Activated CD4-positive, alpha-beta T cell treated with anti-CD3 and anti-CD28 coated beads for 4 hours (primary cell): ENCODE measurements around the gene GID8.
A peak's percentile ranks its signal among the peaks of the same experiment; 100 is the strongest.

ENCODE experiments used
- DNase-seq, 2 donors: peaks; one replicate each; pipeline ENCODE4 v3.0.0-alpha.2; 2020

Gene GID8

GRCh38 chr20:62905536-62906117 lies 32.3 kb upstream of the GID8 start:
- DNase-seq: no peak

- DNase-seq: no peak
Measured at GRCh38 chr20:62906209-62906608, 31.7 kb upstream of the GID8 start.

- no peak for DNase-seq
Measured at GRCh38 chr20:62906647-62907375, 31.1 kb upstream of the GID8 start.

- DNase-seq: no peak
Measured at GRCh38 chr20:62907384-62908317, 30.3 kb upstream of the GID8 start.

- no peak for DNase-seq
Measured at GRCh38 chr20:62908971-62909791, 28.8 kb upstream of the GID8 start.

GRCh38 chr20:62910217-62910766 lies 27.7 kb upstream of the GID8 start:
- DNase-seq: no peak

GRCh38 chr20:62910777-62911497 lies 27.0 kb upstream of the GID8 start:
- no peak for DNase-seq

GRCh38 chr20:62911701-62912280 lies 26.2 kb upstream of the GID8 start:
- no peak for DNase-seq

GRCh38 chr20:62913043-62913630 lies 24.8 kb upstream of the GID8 start:
- no peak for DNase-seq

GRCh38 chr20:62914436-62914835 lies 23.5 kb upstream of the GID8 start:
- no peak for DNase-seq

- DNase-seq: no peak
Measured at GRCh38 chr20:62914970-62915457, 22.9 kb upstream of the GID8 start.

GRCh38 chr20:62916703-62917476 lies 21.1 kb upstream of the GID8 start:
- no peak for DNase-seq

GRCh38 chr20:62917720-62918119 lies 20.2 kb upstream of the GID8 start:
- DNase-seq: no peak

- no peak for DNase-seq
Measured at GRCh38 chr20:62918147-62918546, 19.8 kb upstream of the GID8 start.

- peak; percentile 31 to 43 for DNase-seq
Measured at GRCh38 chr20:62918831-62919230, 19.1 kb upstream of the GID8 start.

GRCh38 chr20:62920039-62920645 lies 17.8 kb upstream of the GID8 start:
- DNase-seq: no peak

GRCh38 chr20:62921119-62921687 lies 16.7 kb upstream of the GID8 start:
- DNase-seq: peak; percentile 62 to 67

GRCh38 chr20:62922451-62922921 lies 15.5 kb upstream of the GID8 start:
- DNase-seq: peak; percentile 39 to 48
